Esophagus mucosa (tissue), 1 donor: Measurements from ENCODE around the gene SETD6. TPM values are rescaled to one million over a fixed set of nuclear protein-coding genes. Genes with fewer than 3 reads are reported as not detected.

Experiments used
- ATAC-seq: fragments of 200-7000 bp; cut with Tn5 transposase; one replicate; pipeline ENCODE4 v1.9.1; 2020
- total RNA-seq: library from RNA; stranded (reverse); gene quantifications from one replicate; pipeline ENCODE4 v1.2.4, GENCODE V29; 2023
- donor health status: DM: yes; HTN: yes; CAD: no.

The SETD6 gene
- total RNA-seq, 1 donor from 2014 or later = 11.7 TPM

DNA sequence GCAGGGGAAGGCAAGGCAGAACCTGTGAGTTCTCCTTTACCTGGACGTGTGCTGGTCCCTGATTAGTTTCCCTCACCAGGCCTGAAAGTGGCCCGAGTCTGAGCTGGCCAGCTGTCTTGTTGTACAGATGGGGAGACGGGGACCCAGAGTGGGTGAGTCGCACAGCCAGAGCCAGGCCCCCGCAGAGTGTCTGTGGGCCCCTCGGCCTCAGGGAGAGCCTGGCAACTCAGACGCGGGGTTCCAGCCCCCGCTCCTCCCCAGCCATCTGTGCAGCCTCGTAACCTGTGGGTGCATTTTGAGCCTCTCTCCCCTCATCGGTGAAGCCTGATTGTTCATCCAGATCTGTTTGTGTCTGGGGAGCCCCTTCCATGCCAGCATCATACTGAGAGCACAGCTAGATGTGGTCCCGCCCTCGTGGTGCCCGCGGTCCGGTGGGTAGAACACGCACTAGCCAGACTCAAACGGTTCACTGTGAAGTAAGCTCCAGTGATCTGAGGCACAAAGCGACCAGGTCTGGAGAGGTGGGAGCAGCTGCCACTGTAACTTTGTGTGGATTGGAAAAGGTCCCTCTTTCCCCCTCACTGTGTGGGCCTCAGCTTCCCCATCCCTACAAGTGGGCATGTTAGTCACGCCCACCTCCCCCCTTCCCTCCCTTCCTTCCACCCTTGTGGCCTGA is 21.4 kb upstream of the SETD6 start:
- no peak for ATAC-seq

DNA sequence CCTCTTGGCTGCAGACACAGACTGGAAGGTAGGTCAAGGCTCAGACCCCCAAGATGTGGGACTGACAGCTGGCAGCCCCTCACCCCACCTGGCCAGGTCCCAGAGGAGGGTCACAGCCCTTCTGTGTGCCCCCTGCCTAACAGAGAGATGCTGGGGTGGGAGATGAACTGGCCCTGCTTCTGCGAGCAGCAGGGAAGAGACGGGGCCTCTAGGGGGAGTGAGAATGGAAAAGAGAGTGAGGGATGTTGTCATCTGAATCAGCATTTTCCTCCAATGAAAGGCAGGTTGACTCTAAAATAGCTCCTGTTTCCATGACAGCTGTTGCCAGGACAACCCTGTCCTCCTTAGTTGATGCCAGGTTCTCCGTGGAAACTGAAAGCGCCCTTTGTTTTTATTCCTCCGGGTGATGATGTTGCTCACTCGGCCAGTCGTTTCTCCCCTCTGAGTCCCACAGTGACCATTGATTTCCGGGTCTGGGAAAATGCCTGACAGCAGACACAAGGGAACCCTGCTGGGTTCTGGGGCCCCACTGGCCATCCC is 20.3 kb upstream of the SETD6 start:
- peak; percentile 48 for ATAC-seq

DNA sequence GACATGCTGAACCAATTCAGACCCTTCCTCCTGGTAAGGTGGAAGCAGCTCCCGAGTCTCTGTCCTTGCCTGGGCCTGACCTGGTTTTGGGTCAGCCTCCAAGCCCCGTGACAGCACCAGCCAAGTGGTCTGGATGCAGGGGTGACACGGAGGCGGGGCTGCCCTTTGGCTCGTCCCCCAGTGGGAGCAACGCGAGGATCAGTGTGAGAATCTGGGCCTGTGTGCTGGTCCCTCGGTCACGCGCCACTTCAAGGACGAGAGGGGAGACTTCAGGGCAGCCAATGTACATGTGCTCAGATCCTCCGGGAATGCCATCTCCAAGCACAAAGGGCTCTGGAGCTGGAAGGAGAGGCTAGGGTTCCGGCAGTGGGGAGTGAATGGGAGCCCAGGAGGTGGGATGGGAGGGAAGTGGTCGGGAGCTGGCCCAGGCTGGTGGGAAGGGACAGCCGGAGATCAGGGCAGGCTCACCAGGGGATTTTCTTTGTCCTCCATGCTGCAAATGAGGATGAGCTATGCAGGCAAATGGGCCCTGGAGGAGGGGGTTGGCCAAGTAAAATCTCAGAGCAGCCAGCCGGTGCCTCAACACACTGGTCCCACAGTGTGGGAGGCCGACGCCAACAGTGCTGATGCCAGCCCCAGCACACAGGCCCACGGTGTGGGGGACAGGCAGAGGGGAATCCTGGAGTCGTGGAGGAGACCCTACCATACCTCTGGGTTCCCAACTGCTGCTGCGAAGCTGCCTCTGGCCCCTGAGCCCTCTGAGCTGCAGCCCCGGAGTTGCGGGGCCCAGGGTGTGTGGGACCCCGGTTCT is 19.6 kb upstream of the SETD6 start:
- ATAC-seq = no peak

DNA sequence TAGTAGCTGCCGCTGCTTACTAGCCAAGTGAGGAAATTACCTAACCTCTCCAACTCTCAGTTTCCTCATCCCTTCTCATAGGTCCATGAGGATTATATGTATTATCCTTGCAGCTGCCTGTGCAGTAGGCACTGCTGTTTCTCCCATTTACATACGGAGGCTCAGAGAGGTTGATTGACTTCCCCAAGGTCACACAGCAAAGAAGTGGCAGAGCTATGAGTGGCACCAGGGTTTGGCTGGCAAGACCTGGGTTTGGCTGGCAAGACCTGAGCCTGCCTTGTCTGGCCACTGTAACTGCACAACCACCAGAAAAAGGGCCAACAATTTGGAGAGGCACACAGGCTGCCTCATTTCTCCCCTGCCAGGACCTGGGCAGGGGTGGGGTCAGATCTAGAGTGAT is 17.8 kb upstream of the SETD6 start:
- no peak for ATAC-seq

DNA sequence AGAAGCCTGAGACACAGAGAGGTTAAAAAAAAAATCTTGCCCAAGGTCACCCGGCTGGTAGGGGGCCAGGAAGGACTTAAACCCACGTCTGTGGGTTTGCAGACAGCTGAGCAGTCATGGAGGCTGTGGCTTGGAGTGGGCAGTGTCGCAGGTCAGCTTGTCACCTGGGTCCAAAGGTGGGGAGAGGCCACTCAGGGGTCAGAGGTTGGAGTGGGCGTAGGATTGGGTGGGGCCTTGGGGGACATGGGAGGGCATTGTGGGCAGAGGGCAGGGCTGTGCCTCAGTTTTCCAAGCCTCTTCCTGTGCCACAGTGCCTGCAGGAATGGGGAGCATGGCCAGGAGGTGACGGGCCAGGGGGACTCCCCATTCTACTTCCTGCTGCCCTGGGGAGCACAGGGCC is 17.4 kb upstream of the SETD6 start:
- no peak for ATAC-seq

DNA sequence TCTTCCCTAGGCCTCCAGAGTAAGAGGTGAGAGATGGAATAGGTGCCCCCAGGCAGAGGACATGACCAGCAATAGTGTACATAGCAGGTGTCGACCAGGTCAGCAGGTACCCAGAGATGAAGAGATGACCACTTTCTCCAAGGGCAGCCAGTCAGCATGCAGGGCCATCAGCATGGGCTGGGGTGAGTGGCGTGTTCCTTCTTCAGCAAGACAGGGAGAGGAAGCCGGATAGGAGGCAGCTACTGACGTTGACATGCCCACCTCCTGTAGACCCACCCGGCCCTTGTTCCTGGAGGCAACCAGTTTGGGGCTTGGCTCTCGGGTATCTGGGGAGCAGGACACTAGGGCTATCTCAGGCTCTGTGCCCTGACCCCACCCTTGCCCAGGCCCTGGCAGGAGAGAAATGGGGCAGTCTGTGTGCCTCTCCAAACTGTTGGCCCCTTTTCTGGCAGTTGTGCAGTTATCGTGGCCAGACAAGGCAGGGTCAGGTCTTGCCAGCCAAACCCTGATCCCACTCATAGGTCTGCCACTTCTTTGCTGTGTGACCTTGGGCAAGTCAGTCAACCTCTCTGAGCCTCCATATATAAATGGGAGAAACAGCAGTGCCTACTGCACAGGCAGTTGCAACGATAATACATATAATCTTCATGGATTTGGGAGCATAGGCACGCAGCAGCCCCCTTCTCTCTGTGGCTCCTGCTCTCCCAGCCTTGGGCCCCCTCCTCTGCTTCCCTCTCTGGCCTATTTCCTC is 16.8 kb upstream of the SETD6 start:
- no peak for ATAC-seq

DNA sequence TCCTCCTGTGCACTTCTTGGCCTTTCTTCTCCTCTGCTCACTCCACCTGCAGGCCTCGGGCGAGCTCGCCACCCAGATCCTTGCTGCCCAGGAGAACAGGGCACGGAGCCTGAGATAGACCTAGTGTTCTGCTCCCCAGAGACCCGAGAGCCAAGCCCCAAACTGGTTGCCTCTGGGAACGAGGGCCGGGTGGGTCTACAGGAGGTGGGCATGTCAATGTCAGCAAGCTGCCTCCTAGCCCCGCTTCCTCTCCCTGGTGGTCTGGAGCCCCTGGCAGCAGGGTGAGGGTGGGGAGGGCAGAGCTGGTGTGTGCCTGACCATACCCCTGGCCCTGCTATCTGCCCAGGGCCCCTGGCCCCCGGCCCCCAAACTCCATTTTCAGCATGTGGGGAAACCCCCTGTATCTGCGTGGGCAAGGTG is 16.2 kb upstream of the SETD6 start:
- no peak for ATAC-seq

DNA sequence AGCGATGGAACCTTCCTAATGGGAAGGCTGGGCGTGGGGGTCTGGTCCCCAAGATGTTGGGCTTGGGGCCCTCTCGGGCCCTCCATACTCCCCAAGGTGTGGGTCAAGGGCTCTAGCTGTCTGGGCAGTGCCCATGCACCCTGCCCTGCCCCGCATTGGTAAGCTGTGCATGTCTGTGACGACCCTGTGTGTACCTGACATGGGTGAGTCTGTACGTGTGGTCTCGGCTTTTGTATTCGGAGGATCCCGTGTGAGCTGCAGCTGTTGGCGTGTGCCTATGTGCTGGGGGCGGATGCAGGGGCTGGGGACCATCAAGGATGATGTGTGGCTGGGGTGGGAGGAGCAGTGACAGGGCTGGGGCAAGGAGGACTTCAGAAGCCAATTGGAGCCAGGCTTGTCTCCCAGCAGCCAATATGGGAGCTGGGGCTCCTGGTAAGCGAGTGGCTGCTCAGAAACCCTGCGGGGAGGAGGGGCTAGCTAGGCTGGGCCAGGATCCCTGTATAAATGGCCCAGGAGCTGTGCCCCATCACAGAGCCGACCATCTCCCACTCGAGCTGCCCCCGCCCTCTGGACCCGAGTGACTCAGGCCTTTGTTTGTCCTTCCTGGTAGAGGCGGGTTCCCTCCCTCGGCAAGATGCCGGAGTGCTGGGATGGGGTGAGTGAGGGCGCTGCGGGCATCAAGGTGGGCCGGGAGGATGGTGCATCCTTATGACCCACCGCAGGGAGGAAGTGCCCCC is 15.5 kb upstream of the SETD6 start, which contains the start of gene NDRG4:
Gene NDRG4, plus strand, starts transcription at position 529 of the 737 bp plus-strand sequence. Its CDS starts 106 bp downstream, at position 635.
- ATAC-seq = peak; percentile 54

DNA sequence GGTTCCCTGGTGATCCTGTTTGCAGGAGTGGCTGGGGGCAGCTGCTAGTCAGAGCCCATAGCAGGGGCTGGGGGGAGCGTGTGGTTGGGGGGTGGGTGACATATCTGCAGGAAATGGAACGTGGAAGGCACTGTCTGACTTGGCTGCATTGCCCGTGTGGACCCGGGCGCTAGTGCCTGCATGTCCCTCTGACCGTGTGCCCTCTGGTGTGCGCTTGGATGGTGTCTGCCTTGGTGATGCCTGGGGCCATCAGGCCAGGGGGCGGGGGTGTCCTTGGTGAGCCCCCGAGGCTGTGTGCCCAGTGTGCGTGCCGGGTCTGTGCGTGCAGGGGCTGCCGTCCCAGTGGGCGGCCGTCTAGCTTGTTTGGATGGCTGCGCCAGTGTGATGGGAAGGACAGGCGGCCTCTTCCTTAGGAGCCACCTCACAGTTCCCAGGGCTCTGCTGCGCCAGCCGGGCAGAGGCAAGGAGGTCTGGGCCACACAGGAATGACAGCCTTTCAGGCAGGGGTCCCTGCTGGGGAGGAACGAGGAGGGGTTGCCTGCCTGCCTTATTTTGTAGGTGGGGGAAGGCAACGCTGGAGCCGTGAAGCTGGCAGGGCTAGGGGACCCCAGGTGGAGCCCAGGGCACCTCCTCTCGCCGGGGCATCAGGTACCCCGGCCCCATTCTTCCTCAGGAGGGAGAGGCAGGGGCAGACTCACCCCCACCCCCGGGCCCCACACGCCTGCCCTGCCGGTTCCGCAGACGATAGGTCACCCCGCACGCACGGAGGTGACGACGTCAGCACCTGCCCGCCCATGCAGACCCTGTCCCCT is 14.7 kb upstream of the SETD6 start:
- peak; percentile 6 for ATAC-seq

DNA sequence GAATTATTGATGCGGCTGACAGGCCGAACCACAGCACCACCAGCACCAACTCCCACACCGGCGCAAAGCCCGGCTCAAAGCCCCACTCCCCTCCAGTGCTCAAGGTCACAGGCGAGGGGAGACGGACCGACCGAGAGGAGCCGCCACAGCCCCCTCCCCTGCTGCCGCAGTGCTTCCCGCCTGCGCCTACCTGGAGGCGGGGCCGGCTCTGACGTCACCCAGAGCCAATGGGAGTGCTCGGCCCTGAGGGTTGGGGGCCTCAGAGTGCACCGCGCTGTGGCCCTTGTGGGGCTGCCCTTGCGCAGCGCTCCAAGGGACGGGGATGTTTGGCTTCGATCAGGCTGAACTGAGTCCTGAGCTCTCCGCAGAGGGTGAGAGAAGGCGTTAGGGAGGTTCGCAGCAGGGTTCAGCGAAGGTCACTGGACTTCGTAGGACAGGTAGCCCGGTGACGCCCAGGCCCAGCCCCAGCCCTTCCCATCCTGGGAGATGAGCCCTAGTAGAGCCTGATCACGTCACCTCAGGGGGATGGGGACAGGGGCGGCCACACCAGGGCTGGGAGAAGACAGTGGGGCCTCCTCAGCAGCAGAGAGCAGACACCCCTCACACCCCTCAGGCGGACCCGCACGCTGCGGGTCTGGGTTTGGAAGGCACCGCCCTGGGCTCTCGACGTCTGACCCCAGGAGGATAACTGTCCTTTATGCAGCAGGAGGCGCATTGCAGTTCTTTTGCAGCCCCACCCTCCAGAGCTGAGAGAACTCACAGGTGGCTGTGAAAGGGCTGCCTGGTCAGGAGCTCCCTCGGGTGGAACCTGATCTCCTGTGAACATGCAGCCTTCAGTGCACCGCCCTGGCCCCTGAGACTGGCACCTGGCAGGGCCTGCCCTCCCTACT is 13.8 kb upstream of the SETD6 start:
- ATAC-seq = peak; percentile 42

DNA sequence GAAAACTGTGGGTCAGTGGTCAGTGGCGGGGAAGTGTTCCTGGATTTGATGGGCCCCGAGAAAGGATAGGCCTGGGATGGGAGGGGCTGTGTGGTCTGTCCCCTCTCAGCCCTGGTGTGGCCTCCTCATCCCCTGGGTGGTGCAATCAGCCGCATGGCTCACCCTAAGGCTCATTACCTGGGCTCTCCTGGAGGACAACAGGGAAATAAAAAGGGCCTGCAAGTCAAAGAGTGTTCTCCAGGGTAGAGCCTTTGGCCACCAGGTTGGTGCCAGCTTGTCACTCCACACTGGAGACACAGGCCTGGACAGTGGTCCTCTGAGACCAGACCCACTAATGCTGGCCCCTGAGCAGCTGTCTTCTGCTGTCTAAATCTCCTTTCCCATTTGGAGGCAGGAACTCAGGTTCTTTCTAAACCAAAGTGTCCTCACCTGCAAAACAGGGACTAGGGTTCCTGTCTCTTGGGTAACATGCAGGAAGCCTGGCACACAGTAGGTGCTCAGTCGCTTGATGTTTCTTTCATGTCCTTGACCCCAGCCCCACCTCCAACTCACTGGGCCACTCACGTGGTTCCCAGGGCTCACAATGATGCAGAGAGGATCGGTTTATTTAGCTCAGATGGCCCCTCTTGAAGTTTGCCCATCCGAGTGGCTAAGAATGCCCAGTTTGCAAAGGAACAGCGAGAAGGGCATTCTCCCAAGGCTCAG is 12.9 kb upstream of the SETD6 start:
- ATAC-seq = no peak

DNA sequence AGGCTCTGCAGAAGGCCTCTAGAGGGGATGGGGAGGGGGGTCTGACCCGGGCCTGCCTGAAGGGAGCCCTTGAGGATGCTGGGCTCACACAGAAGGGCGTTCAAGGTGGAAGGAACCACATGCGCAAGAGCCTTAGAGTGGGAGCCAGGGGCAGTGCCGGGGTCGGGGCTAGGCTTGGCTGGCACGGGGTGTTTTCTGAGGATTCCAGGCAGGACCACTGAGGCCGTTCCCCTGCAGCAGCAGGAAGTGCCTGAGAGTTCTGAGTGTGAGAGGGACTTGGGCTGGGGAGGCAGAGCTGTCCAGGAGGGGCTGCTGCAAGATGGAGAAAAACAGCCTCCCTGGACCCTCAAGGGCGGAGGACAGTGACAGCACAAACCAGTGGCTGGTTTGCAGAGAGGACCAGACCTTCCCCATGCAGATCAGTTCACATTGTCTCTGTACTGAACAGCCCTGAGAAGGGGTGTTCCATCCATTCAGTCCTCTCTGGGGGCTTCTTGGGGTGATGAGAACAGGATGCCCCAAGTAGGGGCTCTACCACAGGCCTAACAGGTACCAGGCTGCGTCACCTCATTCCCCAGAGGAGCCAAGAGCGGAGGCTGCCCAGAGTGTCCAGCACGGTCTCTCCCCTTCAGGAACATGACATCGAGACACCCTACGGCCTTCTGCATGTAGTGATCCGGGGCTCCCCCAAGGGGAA is 12.0 kb upstream of the SETD6 start:
- no peak for ATAC-seq

DNA sequence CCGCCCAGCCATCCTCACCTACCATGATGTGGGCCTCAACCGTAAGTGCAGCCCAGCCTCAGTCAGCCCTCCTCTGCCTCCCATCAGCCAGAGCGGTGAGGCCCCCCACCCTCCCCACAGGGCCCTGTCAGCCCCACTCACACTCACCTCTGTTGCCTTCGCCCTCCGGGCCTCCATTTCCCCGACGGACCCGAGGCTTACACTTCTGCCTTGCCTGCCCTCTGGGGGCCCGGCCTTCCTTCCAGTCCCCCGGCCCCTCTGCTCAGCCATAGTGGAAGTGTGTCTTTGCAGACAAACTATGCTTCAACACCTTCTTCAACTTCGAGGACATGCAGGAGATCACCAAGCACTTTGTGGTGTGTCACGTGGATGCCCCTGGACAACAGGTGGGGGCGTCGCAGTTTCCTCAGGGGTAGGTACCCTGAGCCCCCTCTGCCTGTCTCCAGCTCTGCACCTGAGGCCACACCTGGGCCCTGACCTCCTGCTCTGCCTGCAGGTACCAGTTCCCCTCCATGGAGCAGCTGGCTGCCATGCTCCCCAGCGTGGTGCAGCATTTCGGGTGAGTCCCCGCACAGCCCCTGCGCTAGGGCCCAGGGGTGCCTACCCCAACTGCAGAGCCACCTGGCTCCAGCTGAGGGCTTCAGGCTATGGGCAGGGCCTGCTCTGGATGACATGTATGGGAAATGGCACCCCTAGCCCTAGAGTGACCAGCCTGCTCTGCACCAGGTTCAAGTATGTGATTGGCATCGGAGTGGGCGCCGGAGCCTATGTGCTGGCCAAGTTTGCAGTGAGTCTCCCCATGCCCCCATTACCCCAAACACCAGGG is 11.2 kb upstream of the SETD6 start:
- ATAC-seq = no peak

DNA sequence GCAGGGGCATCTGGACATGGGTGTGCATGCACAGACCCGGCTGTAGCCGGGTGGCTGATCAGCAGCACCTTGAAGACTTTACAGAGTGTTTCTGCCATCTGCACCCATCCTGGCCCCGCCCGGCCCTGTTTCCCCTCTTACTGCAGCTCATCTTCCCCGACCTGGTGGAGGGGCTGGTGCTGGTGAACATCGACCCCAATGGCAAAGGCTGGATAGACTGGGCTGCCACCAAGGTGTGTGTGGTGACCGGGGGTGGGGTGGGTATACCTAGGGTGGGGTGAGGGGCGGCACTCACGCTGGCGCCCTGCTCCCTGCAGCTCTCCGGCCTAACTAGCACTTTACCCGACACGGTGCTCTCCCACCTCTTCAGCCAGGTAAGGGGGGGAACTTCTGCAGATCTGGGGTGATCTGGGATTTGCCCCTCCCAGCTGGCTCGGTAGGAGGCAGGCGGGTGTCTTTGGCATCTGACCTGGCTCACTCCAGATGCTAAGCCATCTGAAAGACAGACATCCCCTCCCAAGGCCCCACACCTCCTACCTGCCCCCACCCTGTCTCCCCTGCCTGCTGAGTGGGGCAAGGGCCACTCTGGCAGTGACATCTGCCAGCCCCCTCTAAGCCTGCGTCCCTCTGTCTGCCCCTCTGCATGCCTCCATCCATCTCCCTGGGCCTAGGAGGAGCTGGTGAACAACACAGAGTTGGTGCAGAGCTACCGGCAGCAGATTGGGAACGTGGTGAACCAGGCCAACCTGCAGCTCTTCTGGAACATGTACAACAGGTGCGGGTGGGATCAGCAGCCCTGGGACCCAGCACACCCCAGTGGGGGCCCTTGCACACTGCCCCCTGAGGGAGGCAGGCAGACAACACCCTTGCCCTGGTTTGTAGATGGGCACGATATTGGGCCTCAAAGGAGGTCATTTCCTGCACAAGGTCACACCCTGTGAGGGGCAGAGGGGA is 8.8 kb upstream of the SETD6 start:
- ATAC-seq = no peak

DNA sequence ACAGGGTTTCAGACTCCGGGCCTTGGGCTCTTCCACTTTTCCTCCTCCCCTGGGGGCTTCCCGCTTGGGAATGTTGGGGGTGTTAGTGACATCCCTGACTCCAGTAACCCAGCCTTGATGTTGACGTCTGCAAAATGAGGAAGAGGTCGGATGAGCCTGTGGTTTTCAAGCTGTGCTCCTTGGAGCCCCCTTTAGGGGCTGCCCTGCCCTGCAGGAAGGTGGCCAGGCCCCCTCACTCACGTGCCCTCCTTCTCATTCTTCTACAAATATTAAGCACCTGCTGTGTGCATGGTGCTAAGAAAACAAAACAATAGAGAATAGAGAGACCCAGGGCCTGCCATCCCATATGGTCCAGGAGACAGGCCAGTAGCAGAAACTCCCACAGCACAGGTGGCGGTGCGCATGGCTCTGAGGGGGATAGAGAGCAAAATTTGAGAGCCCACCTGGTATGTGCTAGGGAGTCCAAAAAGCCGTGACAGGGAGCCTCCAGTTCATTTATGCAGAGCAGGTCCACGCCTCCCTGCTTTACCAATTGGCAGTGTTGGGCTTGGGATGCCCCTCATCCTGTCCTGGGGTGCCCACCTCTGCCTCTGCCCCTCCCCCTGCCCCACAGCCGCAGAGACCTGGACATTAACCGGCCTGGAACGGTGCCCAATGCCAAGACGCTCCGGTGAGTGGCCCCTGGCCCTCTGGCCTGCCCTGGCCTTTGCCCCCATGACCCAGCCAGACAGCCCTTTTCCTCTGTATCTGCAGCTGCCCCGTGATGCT is 7.9 kb upstream of the SETD6 start:
- no peak for ATAC-seq
